Measurements from ENCODE around the gene PIEZO2. TPM values are rescaled to one million over a fixed set of nuclear protein-coding genes. Genes with fewer than 3 reads are reported as not detected.

Gene PIEZO2
- total and polyA plus RNA-seq, 4 donors: 2.6 to 233 (median 18.8) TPM

GRCh38 chr18:10705786-10706185, 443.6 kb downstream of the PIEZO2 start:
- ATAC-seq (ENCODE audit: insufficient read depth, low FRiP score): no peak
- Histone ChIP-seq H3K36me3 (ENCODE audit: control insufficient read depth in 4 of 4, insufficient read depth in 4 of 4, low read length in 4 of 4) (peaks cover 0 to 72% (median 24%) of the 10 kb centered on the region in 4 donors), H3K4me3 (no peak overlapping the region), H3K4me1 (ENCODE audit: control insufficient read depth in 5 of 5, insufficient read depth in 5 of 5, low read length in 5 of 5) (no peaks in the 10 kb centered on the region), H3K27me3 (ENCODE audit: control insufficient read depth in 3 of 3, insufficient read depth in 3 of 3, low read length in 2 of 3) (no peaks in the 10 kb centered on the region), H3K27ac (ENCODE audit: low read depth in 1 of 2, low read length in 1 of 2) (no peak overlapping the region), H3K9ac (ENCODE audit: insufficient read depth in 1 of 2, low read length in 2 of 2) (no peak overlapping the region), H3K9me3 (ENCODE audit: control insufficient read depth in 4 of 4, insufficient read depth in 3 of 4, low read length in 3 of 4) (no peaks in the 10 kb centered on the region)
- no peak for DNase-seq
- WGBS, 2 donors: 58 to 70% methylated on average over 3 of the region's 3 CpGs
- no peak for TF ChIP-seq CTCF (IDR thresholded peaks at IDR 0.05; ENCODE audit: control extremely low read depth, extremely low read depth)

GRCh38 chr18:10705291-10705690, 444.1 kb downstream of the PIEZO2 start:
- Histone ChIP-seq H3K36me3 (ENCODE audit: control insufficient read depth in 4 of 4, insufficient read depth in 4 of 4, low read length in 4 of 4) (peaks cover 0 to 68% (median 22%) of the 10 kb centered on the region in 4 donors), H3K27me3 (ENCODE audit: control insufficient read depth in 3 of 3, insufficient read depth in 3 of 3, low read length in 2 of 3) (no peaks in the 10 kb centered on the region), H3K4me1 (ENCODE audit: control insufficient read depth in 5 of 5, insufficient read depth in 5 of 5, low read length in 5 of 5) (no peaks in the 10 kb centered on the region), H3K9ac (ENCODE audit: insufficient read depth in 1 of 2, low read length in 2 of 2) (no peak overlapping the region), H3K9me3 (ENCODE audit: control insufficient read depth in 4 of 4, insufficient read depth in 3 of 4, low read length in 3 of 4) (no peaks in the 10 kb centered on the region), H3K4me3 (no peak overlapping the region), H3K27ac (ENCODE audit: low read depth in 1 of 2, low read length in 1 of 2) (no peak overlapping the region)
- ATAC-seq (ENCODE audit: insufficient read depth, low FRiP score) (no peak), DNase-seq (no peak)
- no peak for TF ChIP-seq CTCF (IDR thresholded peaks at IDR 0.05; ENCODE audit: control extremely low read depth, extremely low read depth)
- WGBS, 2 donors: 90 to 93% methylated on average over 17 of the region's 17 CpGs

- WGBS, 2 donors: 74 to 76% methylated on average over 8 of the region's 8 CpGs
- Histone ChIP-seq H3K27ac (ENCODE audit: low read depth in 1 of 2, low read length in 1 of 2) (no peak overlapping the region), H3K27me3 (ENCODE audit: control insufficient read depth in 3 of 3, insufficient read depth in 3 of 3, low read length in 2 of 3) (no peaks in the 10 kb centered on the region), H3K9me3 (ENCODE audit: control insufficient read depth in 4 of 4, insufficient read depth in 3 of 4, low read length in 3 of 4) (no peaks in the 10 kb centered on the region), H3K9ac (ENCODE audit: insufficient read depth in 1 of 2, low read length in 2 of 2) (no peak overlapping the region), H3K4me3 (no peak overlapping the region), H3K36me3 (ENCODE audit: control insufficient read depth in 4 of 4, insufficient read depth in 4 of 4, low read length in 4 of 4) (peaks cover 0 to 63% (median 18%) of the 10 kb centered on the region in 4 donors), H3K4me1 (ENCODE audit: control insufficient read depth in 5 of 5, insufficient read depth in 5 of 5, low read length in 5 of 5) (no peaks in the 10 kb centered on the region)
- DNase-seq: no peak
- TF ChIP-seq CTCF (IDR thresholded peaks at IDR 0.05; ENCODE audit: control extremely low read depth, extremely low read depth): no peak
- ATAC-seq (ENCODE audit: insufficient read depth, low FRiP score): no peak
Observed at GRCh38 chr18:10702206-10702605, 447.2 kb downstream of the PIEZO2 start.

- H3K9me3 ChIP-seq (ENCODE audit: control insufficient read depth in 4 of 4, insufficient read depth in 3 of 4, low read length in 3 of 4): no peaks in the 10 kb centered on the region
- no peak overlapping the region for H3K9ac ChIP-seq (ENCODE audit: insufficient read depth in 1 of 2, low read length in 2 of 2)
- H3K4me3 ChIP-seq: no peak overlapping the region
- no peaks in the 10 kb centered on the region for H3K27me3 ChIP-seq (ENCODE audit: control insufficient read depth in 3 of 3, insufficient read depth in 3 of 3, low read length in 2 of 3)
- peaks cover 0 to 66% (median 22%) of the 10 kb centered on the region in 4 donors for H3K36me3 ChIP-seq (ENCODE audit: control insufficient read depth in 4 of 4, insufficient read depth in 4 of 4, low read length in 4 of 4)
- H3K27ac ChIP-seq (ENCODE audit: low read depth in 1 of 2, low read length in 1 of 2): no peak overlapping the region
- TF ChIP-seq CTCF (IDR thresholded peaks at IDR 0.05; ENCODE audit: control extremely low read depth, extremely low read depth): no peak
- WGBS, 2 donors: 67 to 77% methylated on average over 7 of the region's 7 CpGs
- DNase-seq (no peak), ATAC-seq (ENCODE audit: insufficient read depth, low FRiP score) (no peak)
- H3K4me1 ChIP-seq (ENCODE audit: control insufficient read depth in 5 of 5, insufficient read depth in 5 of 5, low read length in 5 of 5): no peaks in the 10 kb centered on the region
Observed at GRCh38 chr18:10690366-10690765, 459.0 kb downstream of the PIEZO2 start.
